Measurements from ENCODE around the gene ARHGAP32.

The ARHGAP32 gene

GRCh38 chr11:129223260-129223659, 31.1 kb upstream of the ARHGAP32 start:
- no peaks in the 10 kb centered on the region for H3K27me3 ChIP-seq (ENCODE audit: insufficient read depth, low read length)
- H3K27ac ChIP-seq (ENCODE audit: low read depth, low read length), result no peak overlapping the region
- no peak overlapping the region for H3K9ac ChIP-seq (ENCODE audit: low read depth, low read length)
- WGBS, result 92% methylated on average over 1 of the region's 1 CpG
- H3K36me3 ChIP-seq (ENCODE audit: insufficient read depth, low read length), result 0 out of 2 replicates have a peak, but pooled peaks cover 5% of the 10 kb centered on the region
- H3K4me3 ChIP-seq (ENCODE audit: low read length), result no peak overlapping the region
- peaks cover 25% of the 10 kb centered on the region for H3K9me3 ChIP-seq (ENCODE audit: insufficient read depth, low read depth, low read length)
- H3K4me1 ChIP-seq (ENCODE audit: insufficient read depth, low read length), result peaks cover 32% of the 10 kb centered on the region

- Histone ChIP-seq H3K27me3 (ENCODE audit: insufficient read depth, low read length) (no peaks in the 10 kb centered on the region), H3K9ac (ENCODE audit: low read depth, low read length) (no peak overlapping the region)
- WGBS, result 80% methylated on average over 3 of the region's 3 CpGs
These were observed 30.0 kb upstream of the ARHGAP32 start for GRCh38 chr11:129222158-129222557.

GRCh38 chr11:129215506-129216245, 23.6 kb upstream of the ARHGAP32 start:
- Histone ChIP-seq H3K27ac (ENCODE audit: low read depth, low read length) (peak overlapping the region; percentile 78), H3K36me3 (ENCODE audit: insufficient read depth, low read length) (no peaks in the 10 kb centered on the region), H3K27me3 (ENCODE audit: insufficient read depth, low read length) (no peaks in the 10 kb centered on the region), H3K9me3 (ENCODE audit: insufficient read depth, low read depth, low read length) (no peaks in the 10 kb centered on the region), H3K4me3 (ENCODE audit: low read length) (no peak overlapping the region), H3K4me1 (ENCODE audit: insufficient read depth, low read length) (peaks cover 74% of the 10 kb centered on the region), H3K9ac (ENCODE audit: low read depth, low read length) (peak overlapping the region; percentile 40; the same call in 1 of the 2 replicates)
- WGBS, result 37% methylated on average over 8 of the region's 8 CpGs

More at GRCh38 chr11:129222158-129222557, 30.0 kb upstream of the ARHGAP32 start:
- H3K4me1 ChIP-seq (ENCODE audit: insufficient read depth, low read length), result peaks cover 43% of the 10 kb centered on the region
- 0 out of 2 replicates have a peak, but pooled peaks cover 5% of the 10 kb centered on the region for H3K36me3 ChIP-seq (ENCODE audit: insufficient read depth, low read length)
- no peak overlapping the region for H3K27ac ChIP-seq (ENCODE audit: low read depth, low read length)
- H3K4me3 ChIP-seq (ENCODE audit: low read length), result no peak overlapping the region
- H3K9me3 ChIP-seq (ENCODE audit: insufficient read depth, low read depth, low read length), result peaks cover 14% of the 10 kb centered on the region

GRCh38 chr11:129214710-129215295, 22.7 kb upstream of the ARHGAP32 start:
- no peaks in the 10 kb centered on the region for H3K27me3 ChIP-seq (ENCODE audit: insufficient read depth, low read length)

GRCh38 chr11:129213261-129213660, 21.1 kb upstream of the ARHGAP32 start:
- WGBS, result 92% methylated on average over 3 of the region's 3 CpGs
- H3K27me3 ChIP-seq (ENCODE audit: insufficient read depth, low read length), result no peaks in the 10 kb centered on the region
- H3K9me3 ChIP-seq (ENCODE audit: insufficient read depth, low read depth, low read length), result no peaks in the 10 kb centered on the region
- peaks cover 79% of the 10 kb centered on the region for H3K4me1 ChIP-seq (ENCODE audit: insufficient read depth, low read length)
- H3K36me3 ChIP-seq (ENCODE audit: insufficient read depth, low read length), result no peaks in the 10 kb centered on the region
- no peak overlapping the region for H3K27ac ChIP-seq (ENCODE audit: low read depth, low read length)
- no peak overlapping the region for H3K9ac ChIP-seq (ENCODE audit: low read depth, low read length)
- H3K4me3 ChIP-seq (ENCODE audit: low read length), result no peak overlapping the region

More at GRCh38 chr11:129214710-129215295, 22.7 kb upstream of the ARHGAP32 start:
- Histone ChIP-seq H3K4me3 (ENCODE audit: low read length) (no peak overlapping the region), H3K9me3 (ENCODE audit: insufficient read depth, low read depth, low read length) (no peaks in the 10 kb centered on the region), H3K27ac (ENCODE audit: low read depth, low read length) (peak overlapping the region; percentile 78; the same call in 1 of the 2 replicates), H3K9ac (ENCODE audit: low read depth, low read length) (no peak overlapping the region), H3K4me1 (ENCODE audit: insufficient read depth, low read length) (peaks cover 74% of the 10 kb centered on the region), H3K36me3 (ENCODE audit: insufficient read depth, low read length) (no peaks in the 10 kb centered on the region)
- 88% methylated on average over 6 of the region's 6 CpGs for WGBS

- no peak overlapping the region for H3K9ac ChIP-seq (ENCODE audit: low read depth, low read length)
- H3K4me1 ChIP-seq (ENCODE audit: insufficient read depth, low read length), result peaks cover 68% of the 10 kb centered on the region
- H3K9me3 ChIP-seq (ENCODE audit: insufficient read depth, low read depth, low read length), result no peaks in the 10 kb centered on the region
- no peaks in the 10 kb centered on the region for H3K36me3 ChIP-seq (ENCODE audit: insufficient read depth, low read length)
- no peaks in the 10 kb centered on the region for H3K27me3 ChIP-seq (ENCODE audit: insufficient read depth, low read length)
- 77% methylated on average over 2 of the region's 2 CpGs for WGBS
- H3K4me3 ChIP-seq (ENCODE audit: low read length), result no peak overlapping the region
- peak overlapping the region; percentile 22; the same call in 1 of the 2 replicates for H3K27ac ChIP-seq (ENCODE audit: low read depth, low read length)
These were observed 19.3 kb upstream of the ARHGAP32 start for GRCh38 chr11:129211397-129211796.

GRCh38 chr11:129210831-129211181, 18.7 kb upstream of the ARHGAP32 start:
- Histone ChIP-seq H3K4me1 (ENCODE audit: insufficient read depth, low read length) (peaks cover 62% of the 10 kb centered on the region), H3K9ac (ENCODE audit: low read depth, low read length) (no peak overlapping the region), H3K9me3 (ENCODE audit: insufficient read depth, low read depth, low read length) (no peaks in the 10 kb centered on the region), H3K4me3 (ENCODE audit: low read length) (peak overlapping the region; percentile 25; the same call in 1 of the 2 replicates), H3K27me3 (ENCODE audit: insufficient read depth, low read length) (no peaks in the 10 kb centered on the region), H3K27ac (ENCODE audit: low read depth, low read length) (peak overlapping the region; percentile 59; the same call in 1 of the 2 replicates), H3K36me3 (ENCODE audit: insufficient read depth, low read length) (no peaks in the 10 kb centered on the region)
- 89% methylated on average over 5 of the region's 5 CpGs for WGBS

GRCh38 chr11:129209891-129210830, 18.0 kb upstream of the ARHGAP32 start:
- H3K9me3 ChIP-seq (ENCODE audit: insufficient read depth, low read depth, low read length), result no peaks in the 10 kb centered on the region
- WGBS, result 48% methylated on average over 6 of the region's 7 CpGs
- H3K4me1 ChIP-seq (ENCODE audit: insufficient read depth, low read length), result peaks cover 55% of the 10 kb centered on the region
- peak overlapping the region; percentile 25; the same call in 1 of the 2 replicates for H3K4me3 ChIP-seq (ENCODE audit: low read length)
- 0 out of 2 replicates have a peak overlapping the region, but pooled peaks have one; percentile 10 for H3K9ac ChIP-seq (ENCODE audit: low read depth, low read length)
- H3K27me3 ChIP-seq (ENCODE audit: insufficient read depth, low read length), result no peaks in the 10 kb centered on the region
- peak overlapping the region; percentile 59; the same call in 1 of the 2 replicates for H3K27ac ChIP-seq (ENCODE audit: low read depth, low read length)
- H3K36me3 ChIP-seq (ENCODE audit: insufficient read depth, low read length), result no peaks in the 10 kb centered on the region

- Histone ChIP-seq H3K9ac (ENCODE audit: low read depth, low read length) (no peak overlapping the region), H3K9me3 (ENCODE audit: insufficient read depth, low read depth, low read length) (no peaks in the 10 kb centered on the region), H3K4me1 (ENCODE audit: insufficient read depth, low read length) (peaks cover 49% of the 10 kb centered on the region), H3K27me3 (ENCODE audit: insufficient read depth, low read length) (no peaks in the 10 kb centered on the region), H3K36me3 (ENCODE audit: insufficient read depth, low read length) (no peaks in the 10 kb centered on the region), H3K27ac (ENCODE audit: low read depth, low read length) (no peak overlapping the region), H3K4me3 (ENCODE audit: low read length) (no peak overlapping the region)
- no CpG with 5 or more reads among the region's 1 CpG for WGBS
These were observed 16.7 kb upstream of the ARHGAP32 start for GRCh38 chr11:129208863-129209262.

GRCh38 chr11:129204150-129204838, 12.2 kb upstream of the ARHGAP32 start:
- Histone ChIP-seq H3K27me3 (ENCODE audit: insufficient read depth, low read length) (no peaks in the 10 kb centered on the region), H3K36me3 (ENCODE audit: insufficient read depth, low read length) (no peaks in the 10 kb centered on the region), H3K4me1 (ENCODE audit: insufficient read depth, low read length) (peaks cover 29% of the 10 kb centered on the region), H3K4me3 (ENCODE audit: low read length) (no peak overlapping the region), H3K27ac (ENCODE audit: low read depth, low read length) (no peak overlapping the region), H3K9me3 (ENCODE audit: insufficient read depth, low read depth, low read length) (peaks cover 4% of the 10 kb centered on the region; the same call in 1 of the 2 replicates), H3K9ac (ENCODE audit: low read depth, low read length) (no peak overlapping the region)
- 97% methylated on average over 3 of the region's 4 CpGs for WGBS
